GM19438 (cell line): Measurements from ENCODE around the gene C19orf33.
A peak's percentile ranks its signal among the peaks of the same experiment; 100 is the strongest.

Experiments used
- ATAC-seq: cut with Tn5 transposase; IDR thresholded peaks from one replicate; pipeline ENCODE4 v1.9.1; 2021; ENCODE audit warnings: low read depth; ENCODE audit not compliant: unreplicated experiment

C19orf33 gene

DNA sequence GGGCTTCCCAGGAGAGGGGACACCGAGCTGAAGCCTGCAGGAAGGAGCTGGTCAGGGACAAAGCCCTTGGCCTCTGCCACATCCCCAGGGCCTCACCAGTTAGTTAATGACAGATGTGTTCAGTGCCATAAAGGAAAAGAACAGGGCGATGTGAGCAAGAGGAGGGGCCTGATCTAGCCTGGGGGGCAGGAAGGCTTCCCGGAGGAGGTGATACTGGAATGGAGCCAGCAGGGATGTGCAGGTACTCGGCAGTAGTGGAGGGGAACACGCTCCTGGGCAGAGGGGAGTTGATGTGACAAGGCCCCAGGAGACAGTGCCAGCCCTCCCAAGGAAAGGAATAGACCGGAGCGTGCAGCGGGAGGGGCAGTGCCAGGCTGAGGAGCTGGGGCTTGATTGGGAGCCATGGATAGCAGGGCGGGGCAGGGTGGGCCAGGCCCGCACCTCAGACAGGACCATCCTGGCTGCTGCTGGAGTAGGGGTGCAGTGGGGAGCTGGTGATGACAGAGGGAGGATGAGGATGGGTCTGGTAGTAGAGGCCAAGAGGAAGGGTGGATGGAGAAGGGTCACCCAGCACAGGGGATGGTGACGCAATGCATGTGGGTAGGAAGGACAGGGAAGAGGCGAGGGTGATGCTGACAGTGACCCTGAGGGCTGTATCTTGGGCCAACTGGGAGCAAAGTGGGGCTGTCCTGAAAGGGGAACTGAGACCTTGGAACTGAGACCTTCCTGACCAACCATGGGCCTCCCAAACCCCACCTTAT lies 4.1 kb downstream of the C19orf33 start:
- ATAC-seq = no peak

DNA sequence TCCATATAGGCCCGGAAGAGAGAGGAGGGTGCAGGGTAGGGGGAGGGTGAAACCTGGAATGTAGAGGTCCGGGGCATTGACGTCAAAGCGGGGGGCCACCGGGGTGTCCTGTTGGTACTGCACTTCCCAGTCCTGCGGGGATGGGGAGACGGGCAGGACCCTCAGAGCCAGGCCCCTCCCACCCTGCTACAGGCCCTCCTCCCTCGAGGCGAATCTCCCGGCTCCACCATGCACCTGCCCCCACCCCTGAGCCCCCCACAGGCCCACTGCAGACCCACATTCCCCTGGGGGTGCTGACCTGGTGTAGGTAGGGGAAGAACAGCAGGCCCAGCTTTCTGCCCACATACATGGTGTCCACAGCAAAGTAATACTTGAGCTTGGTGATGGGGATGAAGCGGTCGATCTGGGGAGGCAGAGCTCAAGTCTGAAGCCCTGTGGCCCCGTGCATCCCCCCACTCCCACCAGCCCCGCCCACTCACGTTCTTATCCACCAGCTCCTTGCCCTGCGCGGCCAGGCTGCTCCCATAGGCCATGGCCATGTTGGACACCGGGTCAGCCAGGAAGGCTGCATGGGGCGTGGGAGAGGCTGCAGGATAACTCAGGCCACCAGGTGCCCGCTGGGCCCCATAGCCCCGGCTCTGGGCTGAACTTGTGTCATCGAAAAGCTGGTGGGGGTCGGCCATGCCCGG lies 5.0 kb downstream of the C19orf33 start:
- no peak for ATAC-seq

DNA sequence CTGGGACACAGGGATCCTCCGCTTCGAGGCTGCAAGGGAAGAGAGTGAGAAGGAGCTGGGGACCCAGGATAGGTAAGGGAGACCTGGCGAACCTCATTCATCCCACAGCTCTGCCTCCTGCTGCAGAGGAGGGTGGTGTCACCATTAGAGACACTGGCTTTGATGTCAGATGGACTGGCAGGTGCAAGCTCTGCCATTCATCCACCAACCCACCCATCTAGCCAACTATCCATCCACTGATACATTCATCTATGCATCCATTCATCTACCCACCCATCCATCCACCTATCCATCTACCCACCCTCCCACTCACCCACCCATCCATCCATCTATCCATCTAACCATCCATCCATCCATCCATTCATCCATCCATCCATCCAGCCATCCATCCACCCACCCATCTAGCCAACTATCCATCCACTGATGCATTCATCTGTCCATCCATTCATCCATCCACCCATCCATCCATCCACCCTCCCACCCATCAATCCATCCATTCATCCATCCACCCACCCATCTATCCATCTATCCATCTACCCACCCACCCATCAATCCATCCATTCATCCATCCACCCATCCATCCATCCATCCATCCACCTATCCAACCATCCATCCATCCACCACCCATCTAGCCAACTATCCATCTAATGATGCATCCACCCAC lies 5.7 kb downstream of the C19orf33 start:
- no peak for ATAC-seq

DNA sequence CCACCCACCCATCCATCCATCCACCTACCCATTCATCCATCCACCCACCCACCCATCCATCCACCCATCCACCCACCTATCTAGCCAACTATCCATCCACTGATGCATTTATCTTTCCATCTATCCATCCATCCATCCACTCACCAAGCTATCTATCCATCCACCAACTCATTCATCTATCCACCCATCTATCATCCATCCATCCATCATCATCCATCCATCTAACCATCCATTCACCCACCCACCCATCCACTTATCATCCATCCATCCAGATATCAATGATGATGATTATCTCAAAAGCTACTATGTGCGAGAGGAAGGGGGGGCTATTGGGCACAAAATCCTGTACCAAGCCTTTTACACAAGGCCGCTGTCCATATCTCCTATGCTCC lies 6.2 kb downstream of the C19orf33 start:
- no peak for ATAC-seq

DNA sequence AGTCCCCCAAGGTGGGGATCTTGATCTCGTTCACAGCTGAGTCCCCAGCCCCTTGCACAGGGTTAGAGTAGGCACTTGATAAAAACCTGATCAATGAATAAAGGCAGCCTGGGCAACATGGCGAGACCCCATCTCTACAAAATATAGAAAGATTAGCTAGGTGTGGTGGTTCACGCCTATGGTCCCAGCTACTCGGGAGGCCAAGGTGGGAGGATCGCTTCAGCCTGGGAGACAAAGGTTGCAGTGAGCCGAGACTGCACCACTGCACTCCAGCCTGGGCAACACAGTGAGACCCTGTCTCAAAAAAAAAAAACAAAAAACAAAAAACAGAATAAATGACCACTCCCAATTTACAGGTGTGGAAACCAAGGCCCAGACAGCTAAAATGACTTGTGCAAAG lies 6.9 kb downstream of the C19orf33 start:
- ATAC-seq = no peak

DNA sequence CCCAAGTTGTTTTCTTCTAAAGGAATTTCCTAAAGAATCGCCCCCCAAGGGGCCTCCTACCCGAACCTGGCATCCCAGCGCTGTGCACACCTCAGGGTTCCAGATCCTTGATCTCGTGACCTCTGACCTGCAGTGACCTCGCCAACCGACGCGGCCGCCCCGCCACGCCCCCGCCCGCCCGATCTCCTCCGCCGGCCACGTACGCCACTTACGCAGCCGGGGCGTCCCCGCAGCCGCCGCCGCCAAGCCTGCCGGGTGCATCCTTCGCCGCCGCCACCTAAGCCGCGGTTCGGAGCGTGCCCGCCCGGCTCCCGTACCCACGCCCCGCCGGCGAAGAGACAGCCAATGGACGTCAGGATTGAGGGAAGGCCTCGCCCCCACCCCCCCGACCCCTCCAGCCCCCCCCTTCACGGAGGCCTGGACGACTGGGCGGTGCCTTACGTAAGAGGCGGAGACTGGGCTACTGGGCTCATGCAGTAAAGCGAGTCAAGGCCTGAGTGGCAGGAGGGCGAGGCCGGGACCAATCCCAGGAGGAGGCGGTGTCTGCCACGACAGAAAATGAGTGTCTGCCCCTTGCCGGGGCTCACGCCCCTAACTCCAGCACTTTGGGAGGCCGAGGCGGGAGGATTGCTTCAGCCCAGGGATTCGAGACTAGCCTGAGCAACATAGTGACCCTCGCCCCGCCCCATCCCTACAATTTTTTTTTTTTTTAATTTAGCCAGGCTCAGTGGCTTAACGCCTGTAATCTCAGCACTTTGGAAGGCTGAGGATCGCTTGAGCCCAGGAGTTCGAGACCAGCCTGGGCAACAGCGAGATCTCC lies 11.8 kb downstream of the C19orf33 start, which contains the start of gene YIF1B:
Gene YIF1B, minus strand, starts transcription at position 291 of the 820 bp plus-strand sequence. Its CDS starts 30 bp downstream, at position 261.
- peak; percentile 82 for ATAC-seq

DNA sequence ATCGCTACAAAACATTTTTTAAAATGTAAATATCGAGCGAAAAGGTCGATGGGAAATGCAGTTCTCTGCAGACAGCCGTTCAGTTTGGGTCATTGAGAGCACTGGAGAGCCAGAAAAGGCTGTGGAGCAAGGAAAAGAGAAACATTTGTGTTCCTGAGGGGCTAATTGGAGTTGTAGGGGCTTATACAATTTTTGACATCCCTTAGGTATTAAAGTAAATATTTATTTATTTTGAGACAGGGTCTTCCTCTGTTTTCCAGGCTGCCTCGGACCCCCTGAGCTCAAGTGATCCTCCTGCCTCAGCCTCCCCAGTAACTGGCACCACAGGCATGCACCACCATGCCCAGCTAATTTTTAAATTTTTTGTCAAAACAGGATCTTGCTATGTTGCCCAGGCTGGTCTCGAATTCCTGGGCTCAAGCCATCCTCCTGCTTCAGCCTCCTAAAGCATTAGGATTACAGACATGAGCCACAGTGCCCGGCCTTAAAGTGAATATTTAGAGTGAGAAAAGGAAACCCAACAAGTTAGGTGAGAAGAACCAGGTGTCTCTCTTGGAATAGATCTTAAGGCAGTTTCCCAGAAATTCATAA lies 12.5 kb downstream of the C19orf33 start:
- no peak for ATAC-seq

DNA sequence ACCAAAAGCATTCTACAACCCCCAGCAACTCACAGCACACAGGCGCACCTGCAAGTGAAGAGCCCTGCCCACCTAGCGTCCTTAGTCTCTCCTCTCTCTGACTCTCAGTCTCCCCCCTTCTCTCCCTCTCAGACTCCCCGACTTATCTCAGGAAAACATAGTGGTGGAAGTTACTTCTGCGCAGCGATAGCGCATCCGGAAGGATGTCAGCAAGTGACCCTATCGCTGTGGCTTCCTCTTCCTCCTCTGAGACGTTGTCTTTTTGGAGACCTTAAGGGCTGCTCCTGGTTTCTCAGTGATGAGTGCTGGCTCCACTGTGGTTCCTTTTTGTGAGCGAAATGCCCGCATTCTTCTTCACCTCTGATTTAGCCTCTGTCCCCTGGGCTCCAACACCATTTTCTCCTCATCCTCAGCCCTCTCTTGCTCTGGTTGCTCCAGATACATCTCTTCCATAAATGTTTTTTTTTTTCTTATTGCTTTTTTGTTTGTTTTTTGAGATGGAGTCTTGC lies 13.1 kb downstream of the C19orf33 start:
- ATAC-seq = no peak

DNA sequence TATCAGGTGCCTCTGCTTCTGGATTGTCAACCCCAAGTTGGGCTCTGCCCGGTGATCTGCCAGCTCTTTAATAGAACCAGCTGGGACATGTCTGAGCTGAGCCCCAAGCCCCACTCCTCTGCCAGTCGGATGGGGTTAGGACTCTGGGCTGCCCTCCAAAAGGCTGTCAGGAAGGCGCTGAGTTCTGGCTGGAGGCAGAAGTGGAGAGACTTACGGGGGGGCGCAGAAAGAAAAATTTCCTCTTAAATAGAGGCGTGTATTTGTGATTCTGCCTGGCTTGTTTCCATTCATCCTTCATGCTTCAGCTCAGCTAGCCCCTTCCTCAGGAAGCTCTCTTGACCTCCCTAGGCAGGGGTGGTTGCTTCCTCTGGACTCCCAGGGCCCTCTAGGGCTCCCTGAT lies 14.6 kb downstream of the C19orf33 start:
- no peak for ATAC-seq

DNA sequence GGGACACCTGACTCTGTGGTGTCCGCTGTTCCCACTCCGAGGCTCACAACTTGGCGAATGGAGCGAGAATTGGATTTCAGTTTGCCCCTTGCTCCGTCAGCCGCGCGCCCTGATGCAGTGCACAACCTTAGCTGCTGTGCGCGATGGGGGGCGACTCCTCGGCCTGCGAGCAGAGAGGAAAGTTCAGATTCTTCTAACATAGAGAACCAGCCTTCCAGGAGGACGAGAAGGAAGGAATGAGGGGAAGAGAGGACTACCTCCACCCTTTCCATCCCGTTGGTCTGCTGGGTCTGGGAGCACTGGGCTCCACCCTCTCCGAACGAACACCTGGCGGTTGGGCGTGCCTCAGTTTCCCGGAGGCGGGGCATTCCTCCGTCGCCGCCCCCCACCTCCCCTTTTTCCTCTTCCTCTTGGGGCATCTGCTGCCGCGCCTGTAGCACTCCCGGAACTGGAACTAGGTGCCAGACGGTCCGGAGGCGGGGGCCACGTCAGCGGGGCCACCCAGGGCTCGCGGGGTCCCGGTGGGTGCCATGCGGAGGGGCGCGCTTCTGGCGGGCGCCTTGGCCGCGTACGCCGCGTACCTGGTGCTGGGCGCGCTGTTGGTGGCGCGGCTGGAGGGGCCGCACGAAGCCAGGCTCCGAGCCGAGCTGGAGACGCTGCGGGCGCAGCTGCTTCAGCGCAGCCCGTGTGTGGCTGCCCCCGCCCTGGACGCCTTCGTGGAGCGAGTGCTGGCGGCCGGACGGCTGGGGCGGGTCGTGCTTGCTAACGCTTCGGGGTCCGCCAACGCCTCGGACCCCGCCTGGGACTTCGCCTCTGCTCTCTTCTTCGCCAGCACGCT lies 15.6 kb downstream of the C19orf33 start, which contains the start of gene KCNK6:
Gene KCNK6, plus strand, starts transcription at position 425 of the 838 bp plus-strand sequence. Its CDS starts 106 bp downstream, at position 531.
- ATAC-seq = no peak

DNA sequence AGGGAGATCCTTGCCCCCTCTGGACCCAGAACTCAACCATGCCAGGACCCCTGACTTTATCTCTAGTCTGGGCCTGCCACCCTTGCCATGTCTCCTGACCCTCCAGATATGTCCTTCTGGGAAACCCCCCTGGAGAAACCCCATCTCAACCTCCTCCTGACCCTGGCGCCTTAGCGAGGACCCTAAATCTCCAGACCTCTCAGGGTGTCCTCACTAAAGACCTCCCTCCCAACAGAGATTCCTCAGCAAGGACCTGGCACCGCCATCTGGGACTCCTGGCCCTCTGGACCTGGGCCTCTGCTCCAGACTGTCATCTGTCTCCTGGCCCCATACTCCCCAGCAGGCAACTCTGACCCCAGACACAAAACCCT lies 16.9 kb downstream of the C19orf33 start:
- ATAC-seq = no peak

DNA sequence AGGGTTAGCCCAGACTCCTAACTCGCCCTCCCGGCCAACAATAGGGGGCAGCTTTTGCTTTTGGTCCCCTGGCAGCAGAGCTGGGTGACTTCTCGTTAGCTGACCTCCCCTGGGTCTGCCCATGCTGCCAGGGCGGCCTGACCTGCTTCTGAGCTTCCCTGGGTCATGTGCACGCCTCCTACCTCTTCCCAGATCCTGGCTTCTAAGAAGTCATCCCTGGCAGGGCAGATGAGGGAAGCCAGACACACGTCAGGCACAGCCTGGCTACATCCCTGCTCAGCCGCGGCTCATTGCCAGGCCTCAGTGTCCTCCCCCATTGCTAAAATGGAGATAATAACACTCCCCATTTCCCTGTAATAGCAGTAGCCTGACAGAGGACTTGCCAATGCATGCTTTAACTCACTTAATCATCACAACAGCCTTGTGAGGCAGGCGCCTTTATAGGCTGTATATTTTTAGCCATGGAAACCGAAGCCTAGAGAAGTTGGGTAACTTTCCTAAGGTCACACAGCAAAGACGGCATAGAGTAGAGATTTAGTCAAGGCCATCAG lies 17.7 kb downstream of the C19orf33 start:
- no peak for ATAC-seq

DNA sequence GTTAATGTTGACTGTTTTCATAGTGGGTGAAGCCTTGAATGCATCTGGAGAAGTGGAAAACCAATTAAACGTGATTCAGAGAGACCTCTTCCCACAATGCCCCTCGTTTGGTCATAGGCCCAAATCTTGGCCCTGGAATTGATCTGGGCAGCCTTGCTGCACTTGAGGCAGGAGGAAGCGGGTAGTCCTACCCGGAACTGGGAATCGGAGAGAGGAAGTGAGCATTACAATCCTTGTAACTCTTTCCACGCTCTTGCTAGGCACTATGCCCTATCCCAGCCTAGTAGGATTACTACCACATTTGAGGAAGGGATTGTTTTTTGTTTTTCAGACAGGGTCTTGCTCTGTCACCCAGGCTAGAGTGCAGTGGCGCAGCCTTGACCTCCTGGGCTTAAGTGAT lies 19.2 kb downstream of the C19orf33 start:
- ATAC-seq = no peak

DNA sequence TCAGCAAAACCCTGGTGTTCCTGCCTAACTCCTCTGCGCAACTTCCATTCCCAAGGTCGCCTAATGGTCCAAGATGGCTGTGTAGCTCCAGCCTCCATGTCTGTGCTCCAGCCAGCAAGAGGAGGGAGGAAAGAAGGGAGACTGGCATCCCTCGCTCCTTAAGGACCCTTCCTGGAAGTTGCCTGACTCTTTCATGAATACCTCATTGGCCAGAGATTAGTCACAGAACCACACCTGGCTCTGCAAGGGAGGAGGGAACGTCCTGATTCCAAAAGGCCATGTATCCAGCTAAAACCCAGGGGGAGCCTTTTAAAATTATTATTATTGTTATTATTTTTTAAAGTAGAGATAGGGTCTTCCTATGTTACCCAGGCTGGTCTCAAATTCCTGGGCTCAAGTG lies 20.4 kb downstream of the C19orf33 start:
- ATAC-seq = no peak

DNA sequence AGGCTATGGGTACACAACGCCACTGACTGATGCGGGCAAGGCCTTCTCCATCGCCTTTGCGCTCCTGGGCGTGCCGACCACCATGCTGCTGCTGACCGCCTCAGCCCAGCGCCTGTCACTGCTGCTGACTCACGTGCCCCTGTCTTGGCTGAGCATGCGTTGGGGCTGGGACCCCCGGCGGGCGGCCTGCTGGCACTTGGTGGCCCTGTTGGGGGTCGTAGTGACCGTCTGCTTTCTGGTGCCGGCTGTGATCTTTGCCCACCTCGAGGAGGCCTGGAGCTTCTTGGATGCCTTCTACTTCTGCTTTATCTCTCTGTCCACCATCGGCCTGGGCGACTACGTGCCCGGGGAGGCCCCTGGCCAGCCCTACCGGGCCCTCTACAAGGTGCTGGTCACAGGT lies 22.5 kb downstream of the C19orf33 start:
- no peak for ATAC-seq

DNA sequence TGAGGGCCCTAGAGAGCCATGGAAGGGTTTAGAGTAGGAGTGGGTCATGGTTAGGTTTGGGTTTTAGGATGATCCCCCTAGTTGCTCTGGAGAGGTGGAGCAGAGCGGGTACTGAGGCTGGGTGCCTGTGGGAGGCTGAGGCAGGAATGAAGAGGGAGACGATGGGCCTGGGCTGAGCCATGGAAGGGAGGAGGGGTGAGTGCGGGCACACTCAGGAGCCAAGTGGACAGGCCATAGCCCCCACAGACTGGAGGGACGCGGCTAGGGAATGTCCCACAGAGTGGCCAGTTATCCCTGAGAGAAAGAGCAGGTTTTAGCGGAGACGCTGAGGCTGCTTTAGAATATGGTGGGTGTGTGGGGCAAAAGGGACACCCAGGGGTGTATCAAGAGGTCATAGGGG lies 25.6 kb downstream of the C19orf33 start:
- ATAC-seq = no peak

DNA sequence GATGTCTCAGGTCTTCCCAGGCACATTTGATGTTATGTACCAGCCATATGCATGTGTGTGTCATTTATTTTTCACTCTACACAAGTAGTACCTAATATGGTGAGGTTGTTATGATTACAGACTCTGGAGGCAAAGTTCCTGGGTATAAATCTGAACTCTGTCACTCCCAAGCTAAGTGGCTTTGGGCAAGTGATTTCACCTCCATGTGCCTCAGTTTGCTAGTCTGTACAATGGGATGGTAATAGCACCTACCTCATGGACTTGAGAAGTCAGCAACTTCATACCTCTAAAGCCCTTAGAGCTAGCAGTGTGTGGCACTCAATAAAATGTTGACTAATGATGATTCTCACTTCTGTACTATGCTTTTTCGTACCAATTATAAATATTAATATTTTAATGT lies 27.7 kb downstream of the C19orf33 start:
- no peak for ATAC-seq

DNA sequence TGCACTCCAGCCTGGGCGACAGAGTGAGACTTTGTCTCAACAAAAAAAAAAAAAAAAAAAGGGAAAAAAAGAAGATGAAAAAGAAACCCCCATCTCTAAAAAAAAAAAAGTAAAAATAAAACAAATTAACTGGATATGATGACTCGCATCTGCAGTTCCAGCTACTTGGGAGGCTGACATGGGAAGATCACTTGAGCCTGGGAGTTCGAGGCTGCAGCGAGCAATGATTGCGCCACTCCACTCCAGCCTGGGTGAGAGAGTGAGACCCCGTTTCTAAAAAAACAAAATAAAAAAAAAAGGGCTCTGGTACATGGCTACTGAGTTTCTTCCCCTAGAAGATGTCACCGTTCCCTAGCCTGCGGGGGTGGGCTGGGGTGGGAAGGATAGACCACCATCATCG lies 29.2 kb downstream of the C19orf33 start:
- ATAC-seq = no peak
